NCI-H446 treated with DMSO at 0.1 percent for 48 hours (cell line): ENCODE results near the gene MCUR1.
"Not testable (repeated sequence)": the region's sequence is repeated elsewhere in the genome, so short reads cannot be mapped to it uniquely, and the experiment has no call there.

ENCODE experiments used
- DNase-seq: peaks from one replicate; lab custom pipeline; 2025; lab: John Stamatoyannopoulos, UW

The MCUR1 gene

DNA sequence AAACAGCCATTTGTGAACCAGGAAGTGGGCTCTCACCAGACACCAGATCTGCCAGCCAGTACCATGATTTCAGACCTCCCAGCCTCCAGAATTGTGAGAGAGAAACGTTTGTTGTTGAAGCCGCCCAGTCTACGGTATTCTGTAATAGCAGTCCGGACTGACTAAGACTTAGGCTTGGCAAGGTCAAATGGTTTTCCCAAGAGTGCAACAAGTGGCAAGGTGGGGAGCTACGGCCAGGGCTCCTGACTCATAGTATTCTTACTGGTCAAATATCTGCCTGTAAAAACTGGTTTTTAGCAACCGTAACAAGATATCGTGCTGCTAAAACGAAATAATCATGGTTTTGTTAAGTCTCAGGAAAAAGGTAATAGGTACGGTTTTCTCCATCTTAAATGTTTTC lies 37.8 kb downstream of the MCUR1 start:
- no peak for DNase-seq

DNA sequence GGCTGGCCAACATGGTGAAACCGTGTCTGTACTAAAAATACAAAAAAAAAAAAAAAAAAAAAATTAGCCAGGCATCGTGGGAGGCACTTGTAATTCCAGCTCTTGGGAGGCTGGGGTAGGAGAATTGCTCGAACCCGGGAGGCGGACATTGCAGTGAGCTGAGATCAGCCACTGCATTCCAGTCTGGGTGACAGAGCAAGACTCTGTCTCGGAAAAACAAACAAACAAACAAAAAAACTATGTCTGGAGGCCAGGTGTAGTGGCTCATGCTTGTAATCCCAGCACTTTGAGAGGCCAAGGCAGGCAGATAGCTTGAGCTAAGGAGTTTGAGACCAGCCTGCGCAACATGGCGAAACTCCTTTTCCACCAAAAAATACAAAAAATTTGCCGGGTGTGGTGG lies 38.9 kb downstream of the MCUR1 start:
- DNase-seq, result not testable (repeated sequence)

GRCh38 chr6:13772358-13773030 lies 41.9 kb downstream of the MCUR1 start:
- DNase-seq, result not testable (repeated sequence)

- DNase-seq, result no peak
Observed at GRCh38 chr6:13769655-13770053, 44.7 kb downstream of the MCUR1 start.

DNA sequence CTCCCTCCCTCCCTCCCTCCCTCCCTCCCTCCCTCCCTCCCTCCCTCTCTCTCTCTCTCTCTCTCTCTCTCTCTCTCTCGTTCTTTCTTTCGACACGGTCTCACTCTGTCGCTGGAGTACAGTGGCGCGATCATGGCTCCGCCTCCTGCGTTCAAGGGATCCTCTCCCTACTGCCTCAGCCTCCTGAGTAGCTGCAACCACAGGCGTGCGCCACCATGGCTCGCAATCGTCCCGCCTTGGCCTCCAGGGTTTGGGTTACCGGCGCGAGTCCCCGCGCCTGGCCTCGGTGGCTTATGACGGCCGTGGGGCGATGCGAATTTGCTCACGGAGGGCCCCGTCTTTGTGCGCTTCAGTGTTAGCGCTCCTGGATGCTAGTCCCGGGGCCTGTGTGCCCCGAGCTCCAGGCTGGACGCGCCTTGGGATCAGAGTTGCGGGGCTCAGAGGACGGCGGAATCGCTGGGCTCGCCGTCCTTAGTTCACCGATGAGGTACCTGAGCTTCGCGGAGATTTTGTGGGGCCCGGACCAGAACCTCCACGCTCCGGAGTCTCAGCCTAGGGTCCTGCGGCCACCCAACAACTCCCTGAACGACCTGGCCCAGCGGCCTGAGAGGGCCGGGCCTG lies 45.2 kb downstream of the MCUR1 start:
- DNase-seq, result no peak

DNA sequence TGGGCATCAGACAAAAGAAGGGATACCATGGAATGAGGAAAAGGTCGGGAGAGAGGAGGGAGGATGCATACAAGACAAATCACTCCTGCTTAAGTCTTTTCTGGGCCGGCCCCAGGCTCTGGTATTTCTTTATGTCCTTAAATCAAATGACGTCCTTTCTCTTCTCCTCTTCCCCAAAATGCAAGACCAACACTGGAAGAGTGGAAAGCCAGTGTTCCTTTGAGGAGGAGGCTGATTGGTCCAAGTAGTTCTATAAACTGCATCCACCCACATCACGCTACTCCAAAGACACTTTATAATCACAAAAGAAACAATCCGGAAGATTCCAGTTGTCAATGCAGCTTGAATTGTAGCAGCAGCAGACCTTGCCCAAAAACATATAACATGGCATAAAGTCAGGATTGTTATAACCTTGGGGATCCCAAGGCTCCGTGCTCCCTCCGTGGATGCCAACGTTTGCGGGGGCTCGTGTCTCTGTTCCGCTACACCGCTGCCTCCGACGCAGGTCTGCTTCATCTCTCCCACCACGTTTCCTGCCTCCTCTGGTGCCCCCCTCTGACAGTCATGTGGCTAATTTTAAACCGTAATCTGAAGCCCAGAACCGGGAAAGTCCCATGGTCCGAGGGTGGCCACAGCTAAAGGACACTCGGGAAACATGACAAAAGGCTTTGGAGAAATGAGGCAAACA lies 47.1 kb downstream of the MCUR1 start:
- DNase-seq, result no peak

- DNase-seq, result no peak
Observed at GRCh38 chr6:13766201-13766634, 48.1 kb downstream of the MCUR1 start.

- DNase-seq, result no peak
Observed at GRCh38 chr6:13765570-13765969, 48.8 kb downstream of the MCUR1 start.

DNA sequence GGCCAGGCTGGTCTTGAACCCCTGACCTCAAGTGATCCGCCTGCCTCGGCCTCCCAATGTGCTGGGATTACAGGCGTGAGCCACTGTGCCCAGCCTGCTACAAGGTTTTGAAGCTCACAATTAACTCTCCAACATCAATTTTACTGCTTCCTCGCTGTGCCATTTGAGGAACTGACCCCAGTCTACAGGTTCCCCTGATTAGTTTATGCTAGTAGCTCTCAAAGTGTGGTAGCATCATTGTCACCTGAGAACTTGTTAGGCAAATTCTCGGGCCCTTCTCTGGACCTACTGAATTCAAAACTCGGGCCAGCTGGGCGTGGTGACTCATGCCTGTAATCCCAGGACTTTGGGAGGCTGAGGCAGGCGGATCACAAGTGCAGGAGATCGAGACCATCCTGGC lies 49.4 kb downstream of the MCUR1 start:
- no peak for DNase-seq

- no peak for DNase-seq
Observed at GRCh38 chr6:13763740-13764381, 50.5 kb downstream of the MCUR1 start.

GRCh38 chr6:13762611-13763441 lies 51.5 kb downstream of the MCUR1 start:
- DNase-seq, result no peak

DNA sequence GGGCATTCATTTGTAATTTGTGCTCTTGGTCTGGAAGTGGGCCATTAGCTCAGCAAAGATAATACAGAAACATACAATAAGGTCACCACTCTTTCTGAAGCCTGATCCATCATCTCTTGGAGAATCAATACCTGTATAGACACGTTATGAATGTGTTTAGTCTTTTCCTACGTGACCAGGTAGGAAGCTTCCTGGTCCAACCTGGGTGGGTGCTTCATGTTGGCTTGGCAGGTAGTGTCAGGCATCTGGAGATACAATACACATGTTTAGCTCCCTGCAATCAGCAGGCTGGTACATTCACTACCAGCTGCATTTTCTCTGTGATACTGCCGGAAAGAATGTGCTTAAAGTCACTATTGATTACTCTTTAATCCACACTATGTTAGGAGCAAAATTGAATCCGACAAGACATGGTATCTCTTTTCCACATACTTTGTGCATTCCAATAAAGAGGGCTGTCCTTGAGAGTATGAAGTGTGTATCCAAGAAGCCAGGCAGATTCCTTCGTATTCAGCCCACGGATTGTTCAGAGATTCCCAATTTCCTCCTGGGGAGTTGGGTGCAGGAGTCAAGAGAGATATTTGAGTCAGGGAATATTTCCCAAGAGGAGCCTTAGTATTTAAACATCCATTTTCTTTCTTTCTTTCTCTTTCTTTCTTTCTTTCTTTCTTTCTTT lies 52.9 kb downstream of the MCUR1 start:
- no peak for DNase-seq

DNA sequence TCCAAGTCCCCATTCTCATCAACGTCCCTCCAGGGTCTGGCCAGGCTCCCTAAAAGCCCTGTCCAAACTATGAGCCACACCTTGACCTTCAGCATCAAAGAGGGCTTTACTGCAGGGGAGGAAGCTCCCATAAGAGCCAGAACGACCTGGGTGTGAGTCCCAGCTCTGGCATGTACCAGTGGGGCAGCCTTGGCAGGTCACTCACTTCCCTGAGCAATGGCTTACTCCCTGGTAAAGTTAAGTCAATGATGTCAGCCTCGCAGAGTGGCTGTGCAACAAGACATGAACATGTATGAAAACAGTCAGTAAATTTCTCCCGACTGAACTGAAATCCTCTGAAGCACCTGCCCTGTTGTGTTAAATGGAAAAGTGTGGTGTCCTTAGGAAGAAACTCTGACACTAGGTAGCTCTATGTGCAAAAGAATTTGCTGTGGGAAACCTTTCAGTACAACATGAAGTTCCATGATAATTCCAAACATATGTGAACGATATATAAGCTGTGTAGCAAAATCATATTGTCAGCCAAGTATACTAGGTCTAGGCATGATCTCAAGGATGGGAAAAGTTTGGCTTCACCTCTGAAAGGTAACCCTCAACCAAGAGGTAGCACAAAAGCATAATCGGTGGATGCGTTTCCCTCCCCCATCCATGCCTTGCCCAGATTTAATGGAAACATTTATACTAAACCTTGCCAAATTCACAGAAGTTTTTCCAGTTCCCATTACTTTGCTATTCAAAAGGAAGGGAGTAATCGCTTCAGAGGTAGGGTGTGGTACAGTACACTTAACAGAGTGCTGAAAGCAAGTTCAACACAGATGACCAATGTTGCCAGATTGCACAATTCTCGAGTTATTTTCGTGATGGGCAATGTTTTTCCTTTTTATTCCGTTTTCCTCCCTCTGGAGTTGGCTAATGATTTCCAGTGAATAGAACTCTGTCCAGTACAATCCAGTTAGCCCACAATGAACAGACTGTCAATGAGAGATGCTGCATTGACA lies 53.8 kb downstream of the MCUR1 start:
- no peak for DNase-seq

DNA sequence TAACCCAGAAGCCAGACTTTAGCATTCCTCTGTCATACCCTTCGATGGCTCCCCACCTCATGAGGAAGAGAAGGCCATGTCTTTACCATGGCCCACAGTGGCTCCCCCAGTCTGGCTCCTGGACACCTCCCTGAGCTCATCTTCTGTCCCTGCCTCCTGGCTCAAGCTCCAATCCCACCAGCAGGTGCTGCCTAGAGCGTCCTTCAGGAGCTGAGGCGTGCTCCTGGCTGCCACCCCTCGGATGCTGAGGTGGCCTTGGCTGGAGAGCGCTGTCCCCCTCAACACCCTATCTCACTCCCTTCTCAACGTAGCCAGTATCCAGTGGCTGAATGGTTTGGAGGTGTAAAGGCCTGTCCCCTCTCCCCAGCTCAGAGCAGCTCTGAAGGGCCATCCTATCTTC lies 55.3 kb downstream of the MCUR1 start:
- no peak for DNase-seq

DNA sequence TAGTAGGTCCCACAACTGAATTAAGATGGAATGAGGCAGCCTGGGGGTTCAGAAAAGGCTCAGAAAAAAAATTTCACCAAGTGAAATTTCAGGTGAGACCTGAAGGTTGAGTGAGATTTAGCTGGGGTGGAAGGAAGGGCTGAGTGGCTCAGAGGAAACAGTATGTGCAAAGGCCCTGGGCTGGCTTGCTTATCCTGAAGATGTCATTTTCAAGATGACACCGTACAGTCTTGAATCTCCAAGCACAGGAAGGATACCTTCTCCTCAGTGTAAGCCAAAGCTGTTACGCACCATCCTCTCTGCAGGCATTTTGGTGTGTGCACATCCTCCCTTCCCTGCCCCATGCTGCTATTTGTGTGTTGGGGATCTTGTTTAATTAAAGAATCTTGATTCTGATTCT lies 59.7 kb downstream of the MCUR1 start:
- no peak for DNase-seq

DNA sequence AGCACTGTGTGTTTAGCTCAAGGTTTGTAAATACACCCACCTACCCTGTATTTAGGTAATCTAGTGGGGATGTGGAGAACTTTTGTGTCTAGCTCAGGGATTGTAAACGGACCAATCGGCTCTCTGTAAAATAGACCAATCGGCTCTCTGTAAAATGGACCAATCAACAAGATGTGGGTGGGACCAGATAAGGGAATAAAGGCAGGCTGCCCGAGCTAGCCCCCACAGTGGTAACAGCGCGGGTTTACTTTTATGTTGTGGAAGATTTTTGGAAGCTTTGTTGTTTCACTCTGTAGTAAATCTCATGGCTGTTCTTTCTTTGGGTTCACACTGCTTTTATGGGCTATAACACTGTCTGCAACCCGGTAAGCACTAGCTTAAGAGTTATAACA lies 70.6 kb downstream of the MCUR1 start:
- DNase-seq, result no peak

DNA sequence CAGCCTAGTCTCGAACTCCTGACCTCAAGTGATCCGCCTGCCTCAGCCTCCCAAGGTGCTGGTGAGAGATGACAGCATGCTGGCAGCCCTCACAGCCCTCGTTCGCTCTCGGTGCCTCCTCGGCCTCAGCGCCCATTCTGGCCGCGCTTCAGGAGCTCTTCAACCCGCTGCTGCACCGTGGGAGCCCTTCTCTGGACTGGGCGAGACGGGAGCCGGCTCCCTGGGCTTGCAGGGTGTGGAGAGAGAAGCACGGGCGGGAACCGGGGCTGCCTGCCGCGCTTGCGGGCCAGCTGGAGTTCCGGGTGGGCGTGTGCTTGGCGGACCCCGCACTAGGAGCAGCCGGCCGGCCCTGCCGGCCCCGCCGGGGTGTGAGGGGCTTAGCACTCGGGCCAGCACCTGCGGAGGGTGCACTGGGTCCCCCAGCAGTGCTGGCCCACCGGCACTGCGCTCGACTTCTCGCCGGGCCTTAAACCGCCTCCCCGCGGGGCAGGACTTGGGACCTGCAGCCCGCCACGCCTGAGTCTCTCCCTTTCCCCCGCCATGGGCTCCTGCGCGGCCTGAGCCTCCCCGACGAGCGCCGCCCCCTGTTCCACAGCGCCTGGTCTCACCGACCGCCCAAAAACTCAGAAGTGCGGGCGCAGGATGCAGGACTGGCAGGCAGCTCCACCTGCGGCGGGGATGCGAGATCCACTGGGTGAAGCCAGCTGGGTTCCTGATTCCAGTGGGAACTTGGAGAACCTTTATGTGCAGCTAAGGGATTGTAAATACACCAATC lies 71.2 kb downstream of the MCUR1 start:
- DNase-seq, result no peak

DNA sequence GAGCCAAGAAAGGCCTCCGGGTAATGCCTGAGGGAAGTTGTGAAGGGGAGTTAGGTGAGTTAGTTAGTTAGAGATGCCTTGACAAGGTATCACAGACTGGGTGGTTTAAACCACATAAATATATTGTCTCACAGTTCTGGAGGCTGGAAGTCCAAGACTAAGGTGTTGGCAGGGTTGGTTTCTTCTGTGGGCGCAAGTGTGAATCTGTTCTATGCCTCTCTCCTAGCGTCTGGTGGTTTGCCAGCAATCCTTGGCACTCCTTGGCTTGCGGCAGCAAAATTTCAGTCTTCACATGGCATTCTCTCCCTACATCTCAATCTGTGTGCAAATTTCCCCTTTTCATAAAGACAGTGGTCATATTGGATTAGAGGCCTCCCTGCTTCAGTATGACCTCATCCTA lies 73.0 kb downstream of the MCUR1 start:
- DNase-seq, result peak; percentile 0
